Uterus (tissue), 4 donors: ENCODE measurements around the gene TMEM247. TPM values are rescaled to one million over a fixed set of nuclear protein-coding genes. Genes with fewer than 3 reads are reported as not detected.

ENCODE experiments used
- DNase-seq, 2 donors: peaks; one replicate each; pipeline ENCODE4 v3.0.0-alpha.2; 2019 to 2020
- H3K27ac ChIP-seq, 2 donors: fragments of 200-600 bp; sonication (generic); 1 replicate in 1 of 2; 2 replicates in 1 of 2; pipeline ENCODE4 v1.5.1; 2016 to 2018
- H3K27me3 ChIP-seq, 2 donors: fragments of 200-600 bp; sonication (generic); one replicate each; pipeline ENCODE4 v1.5.1; 2018 to 2019; ENCODE audit warnings: control low read depth in 1 of 2
- H3K36me3 ChIP-seq, 2 donors: fragments of 200-600 bp; sonication (generic); one replicate each; pipeline ENCODE4 v1.5.1; 2019; ENCODE audit warnings: control low read depth in 1 of 2
- H3K4me1 ChIP-seq, 2 donors: fragments of 200-600 bp; sonication (generic); one replicate each; pipeline ENCODE4 v1.5.1; 2018 to 2019; ENCODE audit warnings: control low read depth in 1 of 2
- H3K4me3 ChIP-seq, 2 donors: fragments of 200-600 bp; sonication (generic); 1 replicate in 1 of 2; 2 replicates in 1 of 2; pipeline ENCODE4 v1.5.1; 2018 to 2019; ENCODE audit warnings: mild to moderate bottlenecking in 1 of 2
- H3K9me3 ChIP-seq, 2 donors: fragments of 200-600 bp; sonication (generic); one replicate each; pipeline ENCODE4 v1.5.1; 2019; ENCODE audit warnings: control low read depth in 1 of 2
- POLR2A ChIP-seq, 2 donors: fragments of 450-650 bp; IDR thresholded peaks; one replicate each; pipeline ENCODE4 v1.6.1; 2016; ENCODE audit warnings: antibody characterized with exemption in 2 of 2, mild to moderate bottlenecking in 1 of 2, moderate library complexity in 1 of 2
- intact Hi-C: fragments of 100-400 bp; cut with DNase I; formaldehyde crosslinking; loops from one replicate; pipeline ENCODE4 v1.15.1; 2023; ENCODE audit warnings: low total_unique reads
- total RNA-seq, 4 donors: library from RNA; depleted of rRNA in 3 of 4; stranded (reverse); fragments of >200 nt in 3 of 4; gene quantifications; one replicate each; pipeline versions ENCODE4 v1.1.0 to v1.2.4, GENCODE V29; 2014 to 2023
- TF ChIP-seq, protein P1 (sequence below), 4 experiments: fragments of 200-600 bp in 2 of 4; fragments of 450-650 bp in 2 of 4; sonication (generic) in 2 of 4; IDR thresholded peaks; one replicate each; pipeline ENCODE4 v1.5.1; 2016 to 2019; ENCODE audit warnings: antibody characterized with exemption in 4 of 4, mild to moderate bottlenecking in 2 of 4, moderate library complexity in 1 of 4
- donor health status: DM: yes; HTN: yes; CAD: no.

The TMEM247 gene
- total RNA-seq, 4 donors from 2014 or later = not detected

- no peaks in the 10 kb centered on the region for H3K9me3 ChIP-seq
- no peak for TF ChIP-seq POLR2A (IDR thresholded peaks at IDR 0.05)
- TF ChIP-seq, protein P1, sequence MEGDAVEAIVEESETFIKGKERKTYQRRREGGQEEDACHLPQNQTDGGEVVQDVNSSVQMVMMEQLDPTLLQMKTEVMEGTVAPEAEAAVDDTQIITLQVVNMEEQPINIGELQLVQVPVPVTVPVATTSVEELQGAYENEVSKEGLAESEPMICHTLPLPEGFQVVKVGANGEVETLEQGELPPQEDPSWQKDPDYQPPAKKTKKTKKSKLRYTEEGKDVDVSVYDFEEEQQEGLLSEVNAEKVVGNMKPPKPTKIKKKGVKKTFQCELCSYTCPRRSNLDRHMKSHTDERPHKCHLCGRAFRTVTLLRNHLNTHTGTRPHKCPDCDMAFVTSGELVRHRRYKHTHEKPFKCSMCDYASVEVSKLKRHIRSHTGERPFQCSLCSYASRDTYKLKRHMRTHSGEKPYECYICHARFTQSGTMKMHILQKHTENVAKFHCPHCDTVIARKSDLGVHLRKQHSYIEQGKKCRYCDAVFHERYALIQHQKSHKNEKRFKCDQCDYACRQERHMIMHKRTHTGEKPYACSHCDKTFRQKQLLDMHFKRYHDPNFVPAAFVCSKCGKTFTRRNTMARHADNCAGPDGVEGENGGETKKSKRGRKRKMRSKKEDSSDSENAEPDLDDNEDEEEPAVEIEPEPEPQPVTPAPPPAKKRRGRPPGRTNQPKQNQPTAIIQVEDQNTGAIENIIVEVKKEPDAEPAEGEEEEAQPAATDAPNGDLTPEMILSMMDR (IDR thresholded peaks at IDR 0.05) = no peak
- H3K27ac ChIP-seq = no peak overlapping the region
- no peaks in the 10 kb centered on the region for H3K36me3 ChIP-seq
- DNase-seq = no peak
- H3K4me1 ChIP-seq = no peaks in the 10 kb centered on the region
- no peaks in the 10 kb centered on the region for H3K27me3 ChIP-seq
- intact Hi-C loops = no loop called here
- H3K4me3 ChIP-seq = no peak overlapping the region
Observed at GRCh38 chr2:46447649-46448048, 31.7 kb upstream of the TMEM247 start.

- no peaks in the 10 kb centered on the region for H3K36me3 ChIP-seq
- H3K4me1 ChIP-seq = no peaks in the 10 kb centered on the region
- TF ChIP-seq, protein P1 (IDR thresholded peaks at IDR 0.05) = no peak
- TF ChIP-seq POLR2A (IDR thresholded peaks at IDR 0.05) = no peak
- DNase-seq = no peak
- H3K9me3 ChIP-seq = no peaks in the 10 kb centered on the region
- no peak overlapping the region for H3K4me3 ChIP-seq
- intact Hi-C loops = no loop called here
- H3K27ac ChIP-seq = no peak overlapping the region
- no peaks in the 10 kb centered on the region for H3K27me3 ChIP-seq
Observed at GRCh38 chr2:46448111-46448510, 31.3 kb upstream of the TMEM247 start.

DNA sequence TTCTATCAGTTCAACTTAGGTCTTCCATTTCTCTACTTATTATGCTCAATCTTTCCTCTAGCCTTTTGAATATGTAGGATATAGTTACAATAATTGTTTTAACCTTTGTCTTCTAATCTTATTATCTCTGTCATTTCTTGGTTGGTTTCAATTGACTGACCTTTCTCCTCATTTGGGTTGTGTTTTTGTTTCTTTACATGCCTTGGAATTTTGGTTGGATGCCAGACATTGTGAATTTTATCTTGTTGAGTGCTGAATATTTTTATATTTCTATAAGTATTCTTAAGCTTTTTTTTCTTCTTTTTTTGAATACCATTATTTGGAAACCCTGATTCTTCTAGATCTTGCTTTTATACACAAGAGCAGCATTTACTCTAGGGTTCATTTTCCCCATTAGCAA lies 30.7 kb upstream of the TMEM247 start:
- no peak overlapping the region for H3K4me3 ChIP-seq
- H3K36me3 ChIP-seq = no peaks in the 10 kb centered on the region
- no peak for TF ChIP-seq POLR2A (IDR thresholded peaks at IDR 0.05)
- TF ChIP-seq, protein P1 (IDR thresholded peaks at IDR 0.05) = no peak
- H3K9me3 ChIP-seq = no peaks in the 10 kb centered on the region
- no peak for DNase-seq
- H3K4me1 ChIP-seq = no peaks in the 10 kb centered on the region
- no peaks in the 10 kb centered on the region for H3K27me3 ChIP-seq
- H3K27ac ChIP-seq = no peak overlapping the region
- intact Hi-C loops = no loop called here

DNA sequence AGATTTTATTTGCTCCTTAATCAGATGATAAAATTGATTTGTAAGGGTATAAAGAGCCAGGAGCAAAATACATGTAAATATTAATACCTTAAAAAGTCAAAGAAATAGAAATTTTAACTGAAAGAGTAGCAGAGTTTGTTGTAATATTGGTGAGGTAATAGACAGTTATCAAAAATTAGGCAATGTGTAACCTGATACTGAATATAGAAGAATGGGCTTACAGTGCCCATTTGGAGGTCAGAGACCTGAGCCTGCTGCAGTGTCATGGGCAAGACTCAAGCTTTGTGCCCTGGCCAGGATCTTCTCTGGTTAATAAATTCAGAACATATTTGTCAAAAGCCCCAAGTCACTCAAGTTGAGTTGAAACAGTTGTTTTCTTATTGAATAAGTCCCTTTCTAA lies 29.7 kb upstream of the TMEM247 start:
- Histone ChIP-seq H3K4me1 (no peaks in the 10 kb centered on the region), H3K36me3 (no peaks in the 10 kb centered on the region), H3K27me3 (no peaks in the 10 kb centered on the region), H3K27ac (no peak overlapping the region), H3K9me3 (no peaks in the 10 kb centered on the region), H3K4me3 (no peak overlapping the region)
- intact Hi-C loops = no loop called here
- TF ChIP-seq, protein P1 (IDR thresholded peaks at IDR 0.05) = no peak
- TF ChIP-seq POLR2A (IDR thresholded peaks at IDR 0.05) = no peak
- DNase-seq = no peak

GRCh38 chr2:46451131-46451711 lies 28.1 kb upstream of the TMEM247 start:
- intact Hi-C loops = no loop called here
- H3K36me3 ChIP-seq = no peaks in the 10 kb centered on the region
- H3K27me3 ChIP-seq = no peaks in the 10 kb centered on the region
- H3K9me3 ChIP-seq = no peaks in the 10 kb centered on the region
- no peaks in the 10 kb centered on the region for H3K4me1 ChIP-seq
- DNase-seq = no peak
- H3K27ac ChIP-seq = no peak overlapping the region
- no peak for TF ChIP-seq POLR2A (IDR thresholded peaks at IDR 0.05)
- TF ChIP-seq, protein P1 (IDR thresholded peaks at IDR 0.05) = no peak
- no peak overlapping the region for H3K4me3 ChIP-seq
